Tibial nerve (tissue), 4 donors: ENCODE results near the gene RNF126. TPM values are rescaled to one million over a fixed set of nuclear protein-coding genes. Genes with fewer than 3 reads are reported as not detected.

Source experiments
- DNase-seq, 2 donors: peaks; one replicate each; pipeline ENCODE4 v3.0.0-alpha.2; 2019; ENCODE audit warnings: low spot score in 2 of 2
- H3K27ac ChIP-seq, 4 donors: fragments of 200-600 bp; sonication (generic) in 3 of 4; one replicate each; pipeline ENCODE4 v1.5.1; 2017 to 2019; ENCODE audit warnings: mild to moderate bottlenecking in 1 of 4
- H3K27me3 ChIP-seq, 2 donors: fragments of 200-600 bp; sonication (generic) in 1 of 2; one replicate each; pipeline versions ENCODE4 v1.5.1 to v1.6.0; 2017 to 2019
- H3K36me3 ChIP-seq, 3 donors: fragments of 200-600 bp; sonication (generic); one replicate each; pipeline ENCODE4 v1.5.1; 2018 to 2019
- H3K4me1 ChIP-seq, 4 donors: fragments of 200-600 bp; sonication (generic) in 3 of 4; one replicate each; pipeline ENCODE4 v1.5.1; 2017 to 2019
- H3K4me3 ChIP-seq, 4 donors: fragments of 200-600 bp; sonication (generic) in 3 of 4; one replicate each; pipeline ENCODE4 v1.5.1; 2017 to 2019; ENCODE audit warnings: mild to moderate bottlenecking in 1 of 4, moderate library complexity in 1 of 4
- H3K9me3 ChIP-seq, 4 donors: fragments of 200-600 bp; sonication (generic) in 3 of 4; one replicate each; pipeline ENCODE4 v1.5.1; 2017 to 2019
- EP300 ChIP-seq, 2 donors: sonication (generic); formaldehyde crosslinking; IDR thresholded peaks; one replicate each; pipeline ENCODE4 v1.6.1; 2017; ENCODE audit warnings: antibody characterized with exemption in 2 of 2, mild to moderate bottlenecking in 1 of 2
- POLR2A ChIP-seq, 2 donors: fragments of 450-650 bp; IDR thresholded peaks; one replicate each; pipeline ENCODE4 v1.6.1; 2017; ENCODE audit warnings: antibody characterized with exemption in 2 of 2, mild to moderate bottlenecking in 2 of 2, moderate library complexity in 2 of 2
- WGBS, 2 donors: methylation state at CpG; one replicate each; pipeline ENCODE4 v1.1.5; 2018; 5-methylcytosine and 5-hydroxymethylcytosine counted together
- total RNA-seq, 4 donors: library from RNA; depleted of rRNA; stranded (reverse); fragments of >200 nt; gene quantifications; one replicate each; pipeline ENCODE4 v1.1.0, GENCODE V29; 2016
- TF ChIP-seq, protein P1 (sequence below), 5 experiments: fragments of 200-600 bp in 3 of 5; fragments of 450-650 bp in 2 of 5; sonication (generic) in 3 of 5; IDR thresholded peaks; one replicate each; pipeline ENCODE4 v1.5.1; 2016 to 2019; ENCODE audit warnings: antibody characterized with exemption in 5 of 5, mild to moderate bottlenecking in 3 of 5, moderate library complexity in 2 of 5

Gene RNF126
- total RNA-seq = 10 to 100 TPM; 38.0 to 90.9 (median 55.3) TPM

DNA sequence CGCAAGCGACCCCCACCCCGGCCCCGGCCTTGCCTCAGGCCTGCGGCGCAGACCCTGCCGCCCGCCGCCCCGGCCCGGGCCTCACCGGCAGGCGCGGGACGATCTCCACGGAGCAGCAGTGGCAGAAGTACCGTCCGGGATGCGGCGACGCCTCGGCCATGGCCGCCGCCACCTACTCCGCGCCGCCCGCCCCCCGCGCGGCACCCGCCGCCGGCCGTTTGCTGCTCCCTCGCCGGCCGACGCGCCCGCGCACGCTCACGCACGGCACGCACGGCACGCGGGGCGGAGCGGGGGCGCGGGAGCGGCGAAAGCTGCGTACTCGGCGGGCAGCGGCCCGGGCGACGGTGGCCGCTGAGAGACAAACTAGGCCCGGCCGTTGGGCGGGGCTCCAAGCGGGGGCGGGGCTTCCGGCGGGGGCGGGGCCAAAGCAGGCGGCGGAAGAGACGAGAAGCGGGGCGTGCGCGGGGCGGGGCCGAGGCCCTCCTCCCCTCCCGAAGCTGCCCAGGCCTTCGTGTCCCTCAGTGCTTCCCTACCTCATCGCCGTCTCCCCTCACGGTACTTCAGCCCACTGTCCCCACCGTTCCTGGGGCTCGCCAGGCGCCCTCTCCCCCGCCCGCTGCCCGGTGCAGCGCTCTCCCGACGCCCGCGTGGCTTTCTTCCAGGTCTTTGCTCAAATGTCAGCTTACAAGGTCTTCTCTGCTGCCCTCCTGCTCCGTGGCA is at the start of gene RNF126:
Gene RNF126 (minus strand): TSS at position 253 of the 720 bp plus-strand sequence. CDS start 93 bp downstream, at position 160.
- Histone ChIP-seq H3K36me3 (peaks cover 0 to 10% (median 0%) of the 10 kb centered on the region in 3 donors), H3K27ac (peak within 1 kb of the TSS; percentile 90 to 96 (median 95)), H3K4me1 (peaks cover 3 to 62% (median 53%) of the 10 kb centered on the region in 4 donors), H3K27me3 (no peaks in the 10 kb centered on the region), H3K9me3 (no peaks in the 10 kb centered on the region), H3K4me3 (peak within 1 kb of the TSS; percentile 77 to 100 (median 98))
- TF ChIP-seq POLR2A (IDR thresholded peaks at IDR 0.05) = peak; percentile 29 to 74
- TF ChIP-seq EP300 (IDR thresholded peaks at IDR 0.05) = peak in 1 of 2 donors; percentile 75
- TF ChIP-seq, protein P1, sequence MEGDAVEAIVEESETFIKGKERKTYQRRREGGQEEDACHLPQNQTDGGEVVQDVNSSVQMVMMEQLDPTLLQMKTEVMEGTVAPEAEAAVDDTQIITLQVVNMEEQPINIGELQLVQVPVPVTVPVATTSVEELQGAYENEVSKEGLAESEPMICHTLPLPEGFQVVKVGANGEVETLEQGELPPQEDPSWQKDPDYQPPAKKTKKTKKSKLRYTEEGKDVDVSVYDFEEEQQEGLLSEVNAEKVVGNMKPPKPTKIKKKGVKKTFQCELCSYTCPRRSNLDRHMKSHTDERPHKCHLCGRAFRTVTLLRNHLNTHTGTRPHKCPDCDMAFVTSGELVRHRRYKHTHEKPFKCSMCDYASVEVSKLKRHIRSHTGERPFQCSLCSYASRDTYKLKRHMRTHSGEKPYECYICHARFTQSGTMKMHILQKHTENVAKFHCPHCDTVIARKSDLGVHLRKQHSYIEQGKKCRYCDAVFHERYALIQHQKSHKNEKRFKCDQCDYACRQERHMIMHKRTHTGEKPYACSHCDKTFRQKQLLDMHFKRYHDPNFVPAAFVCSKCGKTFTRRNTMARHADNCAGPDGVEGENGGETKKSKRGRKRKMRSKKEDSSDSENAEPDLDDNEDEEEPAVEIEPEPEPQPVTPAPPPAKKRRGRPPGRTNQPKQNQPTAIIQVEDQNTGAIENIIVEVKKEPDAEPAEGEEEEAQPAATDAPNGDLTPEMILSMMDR (IDR thresholded peaks at IDR 0.05) = peak in 2 of 5 experiments; percentile 18 to 48
- 1 to 5% methylated on average over 14 to 35 of the region's 97 CpGs for WGBS, 2 donors
- DNase-seq = peak; percentile 94 to 96

DNA sequence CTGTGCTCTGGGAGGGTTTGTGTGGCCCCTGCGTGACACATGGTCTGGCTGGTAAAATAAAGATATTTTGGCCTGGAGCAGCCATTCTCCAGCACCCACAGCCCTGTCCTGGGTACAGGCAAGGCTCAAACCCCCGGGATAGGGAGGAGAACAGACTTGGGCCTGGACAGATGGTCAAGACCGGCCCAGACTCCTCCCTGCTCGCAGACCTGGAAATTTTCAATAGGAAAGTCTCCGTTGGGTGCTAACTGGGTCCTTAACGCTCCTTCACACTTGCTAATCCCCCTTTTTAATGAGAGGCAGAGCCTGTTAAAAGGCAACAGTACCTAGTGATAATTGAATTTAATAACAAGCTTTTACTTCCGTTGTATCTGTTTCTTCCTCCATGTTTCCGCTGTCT is 48.2 kb upstream of the RNF126 start:
- no peak for DNase-seq
- Histone ChIP-seq H3K4me3 (no peak overlapping the region), H3K36me3 (peaks cover 0 to 22% (median 0%) of the 10 kb centered on the region in 3 donors), H3K27ac (peak overlapping the region; percentile 85 to 96 (median 95)), H3K9me3 (peaks cover 0 to 8% (median 0%) of the 10 kb centered on the region in 4 donors), H3K4me1 (peaks cover 0 to 35% (median 2%) of the 10 kb centered on the region in 4 donors), H3K27me3 (no peaks in the 10 kb centered on the region)
- TF ChIP-seq, protein P1 (IDR thresholded peaks at IDR 0.05) = no peak
- TF ChIP-seq POLR2A (IDR thresholded peaks at IDR 0.05) (no peak), EP300 (IDR thresholded peaks at IDR 0.05) (no peak)
- 72 to 76% methylated on average over 8 of the region's 8 CpGs for WGBS, 2 donors

GRCh38 chr19:710767-711166 is 47.8 kb upstream of the RNF126 start:
- peak overlapping the region; percentile 85 to 96 (median 95) for H3K27ac ChIP-seq
- TF ChIP-seq EP300 (IDR thresholded peaks at IDR 0.05) = peak in 1 of 2 donors; percentile 9
- no peak for TF ChIP-seq POLR2A (IDR thresholded peaks at IDR 0.05)
- no peak for DNase-seq
- peaks cover 0 to 20% (median 0%) of the 10 kb centered on the region in 3 donors for H3K36me3 ChIP-seq
- H3K27me3 ChIP-seq = no peaks in the 10 kb centered on the region
- peaks cover 0 to 35% (median 2%) of the 10 kb centered on the region in 4 donors for H3K4me1 ChIP-seq
- peak overlapping the region in 2 of 4 donors; percentile 81 to 86 for H3K4me3 ChIP-seq
- 36 to 45% methylated on average over 19 to 21 of the region's 21 CpGs for WGBS, 2 donors
- H3K9me3 ChIP-seq = peaks cover 0 to 7% (median 0%) of the 10 kb centered on the region in 4 donors

GRCh38 chr19:709965-710571 is 47.1 kb upstream of the RNF126 start:
- peaks cover 0 to 13% (median 0%) of the 10 kb centered on the region in 3 donors for H3K36me3 ChIP-seq
- no peak for TF ChIP-seq EP300 (IDR thresholded peaks at IDR 0.05)
- TF ChIP-seq POLR2A (IDR thresholded peaks at IDR 0.05) = peak in 1 of 2 donors; percentile 59
- peaks cover 0 to 35% (median 2%) of the 10 kb centered on the region in 4 donors for H3K4me1 ChIP-seq
- H3K27me3 ChIP-seq = no peaks in the 10 kb centered on the region
- H3K4me3 ChIP-seq = peak overlapping the region; percentile 57 to 87 (median 84)
- H3K9me3 ChIP-seq = peaks cover 0 to under 1% (median 0%) of the 10 kb centered on the region in 4 donors
- 5 to 11% methylated on average over 10 to 19 of the region's 27 CpGs for WGBS, 2 donors
- H3K27ac ChIP-seq = peak overlapping the region; percentile 85 to 96 (median 95)
- DNase-seq = peak in 1 of 2 donors; percentile 27

DNA sequence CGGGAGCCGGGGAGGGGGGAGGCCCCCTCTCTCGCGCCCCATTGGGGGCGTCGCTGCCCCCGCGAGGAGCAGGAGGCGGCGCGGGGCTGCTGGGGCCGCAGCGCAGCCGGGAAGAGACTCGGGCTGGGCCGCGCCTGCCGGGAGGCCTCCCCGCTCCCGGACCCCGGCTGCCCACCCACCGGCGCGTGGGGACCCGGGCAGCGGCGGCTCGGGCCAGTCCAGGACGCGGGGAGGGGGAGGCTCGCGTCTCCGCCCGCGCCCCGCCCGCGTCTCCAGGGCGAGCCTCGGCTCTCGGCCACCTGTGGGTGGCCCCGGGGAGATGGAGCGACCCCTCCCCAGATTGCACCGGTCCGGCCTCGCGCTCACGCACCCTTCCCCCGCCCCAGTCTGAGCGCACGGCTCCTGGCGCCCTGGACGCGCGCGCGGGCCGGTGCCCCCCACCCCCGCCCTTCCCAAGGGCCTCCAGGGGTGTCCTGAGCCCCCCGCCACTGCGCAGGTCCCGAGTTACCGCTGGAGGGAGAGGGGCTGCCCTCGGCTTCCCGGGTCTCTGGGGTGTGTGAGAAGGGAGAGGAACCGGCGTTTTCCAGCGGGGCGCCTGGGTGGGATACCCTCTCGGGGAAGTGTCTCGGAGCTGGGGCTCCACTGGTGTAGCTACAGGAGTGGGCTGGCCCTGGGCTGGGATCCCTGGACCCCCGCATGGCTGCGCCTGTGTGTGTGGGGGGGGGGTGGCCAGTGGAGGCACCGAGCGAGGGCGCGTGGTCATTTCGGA is 46.4 kb upstream of the RNF126 start:
- Histone ChIP-seq H3K4me1 (peaks cover 0 to 37% (median 2%) of the 10 kb centered on the region in 4 donors), H3K27ac (peak overlapping the region; percentile 85 to 96 (median 95)), H3K27me3 (no peaks in the 10 kb centered on the region), H3K9me3 (no peaks in the 10 kb centered on the region), H3K36me3 (peaks cover 0 to 6% (median 0%) of the 10 kb centered on the region in 3 donors), H3K4me3 (peak overlapping the region; percentile 57 to 87 (median 84))
- no peak for DNase-seq
- 0% methylated on average over 7 to 39 of the region's 78 CpGs for WGBS, 2 donors
- no peak for TF ChIP-seq EP300 (IDR thresholded peaks at IDR 0.05)
- TF ChIP-seq, protein P1 (IDR thresholded peaks at IDR 0.05) = peak in 1 of 5 experiments; percentile 15
